IMR-90 (cell line): ENCODE results near the gene DIRAS3. TPM values are rescaled to one million over a fixed set of nuclear protein-coding genes. Genes with fewer than 3 reads are reported as not detected.

Source experiments
- ATAC-seq: fragments of 200-7000 bp; cut with Tn5 transposase; 2 replicates; pipeline ENCODE4 v1.9.1; 2020; ENCODE audit warnings: low read depth, mild to moderate bottlenecking, moderate library complexity
- BruUV-seq: library from RNA; stranded (reverse); fragments of 400-500 nt; replicated peaks from 2 replicates; lab custom pipeline; 2021; lab: Mats Ljungman, UMichigan
- CTCF ChIA-PET: fragments of 300-600 bp; formaldehyde crosslinking; extraction: SDS; loops from one replicate; lab custom pipeline; 2021; ENCODE audit warnings: antibody characterized with exemption; lab: Yijun Ruan, JAX
- POLR2A ChIA-PET: fragments of 300-600 bp; sonication (Branson Sonifier 250); formaldehyde crosslinking; loops from one replicate; lab custom pipeline; 2022; ENCODE audit warnings: antibody characterized with exemption; ENCODE audit not compliant: unreplicated experiment; lab: Charles Lee
- DNase-seq: peaks from one replicate; pipeline ENCODE4 v3.0.0; 2013
- H2AFZ ChIP-seq: replicated peaks from 2 replicates; pipeline ENCODE3; 2013; ENCODE audit warnings: low read length, mild to moderate bottlenecking; ENCODE audit not compliant: poor library complexity
- H2AK5ac ChIP-seq: 2 replicates; pipeline ENCODE4 v1.6.1; 2013; ENCODE audit warnings: low read depth, low read length, inconsistent platforms
- H2AK9ac ChIP-seq: replicated peaks from 2 replicates; pipeline ENCODE3; 2013; ENCODE audit warnings: mild to moderate bottlenecking, low read depth, low read length, moderate library complexity; ENCODE audit not compliant: poor library complexity
- H2BK120ac ChIP-seq: 2 replicates; pipeline ENCODE4 v1.6.1; 2013; ENCODE audit warnings: low read depth, low read length, inconsistent platforms
- H2BK15ac ChIP-seq: 3 replicates; pipeline ENCODE4 v1.6.1; 2013; ENCODE audit warnings: low read depth, low read length, inconsistent platforms
- H2BK20ac ChIP-seq: 2 replicates; pipeline ENCODE4 v1.6.1; 2013; ENCODE audit warnings: low read depth, mild to moderate bottlenecking, inconsistent platforms, low read length, moderate library complexity
- H2BK5ac ChIP-seq: 2 replicates; pipeline ENCODE4 v1.6.1; 2013; ENCODE audit warnings: mild to moderate bottlenecking, low read depth, low read length, inconsistent platforms; ENCODE audit not compliant: poor library complexity, severe bottlenecking
- H3K14ac ChIP-seq: replicated peaks from 2 replicates; pipeline ENCODE4 v1.6.1; 2013; ENCODE audit warnings: low read depth, low read length, inconsistent platforms
- H3K18ac ChIP-seq: 2 replicates; pipeline ENCODE4 v1.6.1; 2013; ENCODE audit warnings: low read depth, low read length, control low read depth
- H3K23ac ChIP-seq: 2 replicates; pipeline ENCODE4 v1.6.1; 2013; ENCODE audit warnings: low read depth, low read length, inconsistent platforms
- H3K27ac ChIP-seq: 2 replicates; pipeline ENCODE4 v1.5.1; 2013; ENCODE audit warnings: mild to moderate bottlenecking, control low read depth, low read length; ENCODE audit not compliant: insufficient read depth
- H3K27me3 ChIP-seq: 2 replicates; pipeline ENCODE4 v1.6.1; 2013; ENCODE audit warnings: low read length; ENCODE audit not compliant: control insufficient read depth, insufficient read depth
- H3K36me3 ChIP-seq: 2 replicates; pipeline ENCODE4 v1.6.1; 2013; ENCODE audit warnings: low read length, mixed read lengths; ENCODE audit not compliant: control insufficient read depth, insufficient read depth
- H3K4ac ChIP-seq: 2 replicates; pipeline ENCODE4 v1.6.1; 2013; ENCODE audit warnings: low read depth, low read length, inconsistent platforms
- H3K4me1 ChIP-seq: 2 replicates; pipeline ENCODE4 v1.6.1; 2013; ENCODE audit warnings: low read length, mixed read lengths; ENCODE audit not compliant: control insufficient read depth, insufficient read depth
- H3K4me2 ChIP-seq: 2 replicates; pipeline ENCODE4 v1.6.1; 2013; ENCODE audit warnings: low read depth, mild to moderate bottlenecking, control low read depth, low read length, moderate library complexity
- H3K4me3 ChIP-seq: 2 replicates; pipeline ENCODE4 v1.5.1; 2013; ENCODE audit warnings: low read depth, mild to moderate bottlenecking, control low read depth, low read length, moderate library complexity; ENCODE audit not compliant: insufficient read depth
- H3K56ac ChIP-seq: 2 replicates; pipeline ENCODE4 v1.6.1; 2013; ENCODE audit warnings: low read length, inconsistent platforms; ENCODE audit not compliant: insufficient read depth; ENCODE audit errors: extremely low read depth
- H3K79me1 ChIP-seq, 2 experiments: 2 replicates each; pipeline ENCODE4 v1.6.1; 2013; ENCODE audit warnings: low read length in 2 of 2, inconsistent platforms in 1 of 2, low read depth in 1 of 2
- H3K9ac ChIP-seq: 2 replicates; pipeline ENCODE4 v1.6.1; 2013; ENCODE audit warnings: low read depth, low read length, control low read depth
- H3K9me1 ChIP-seq: 2 replicates; pipeline ENCODE4 v1.6.1; 2013; ENCODE audit warnings: low read length, inconsistent platforms; ENCODE audit not compliant: insufficient read depth
- H3K9me3 ChIP-seq: 2 replicates; pipeline ENCODE4 v1.6.1; 2013; ENCODE audit warnings: low read length; ENCODE audit not compliant: control insufficient read depth, insufficient read depth
- H4K20me1 ChIP-seq: 2 replicates; pipeline ENCODE4 v1.6.1; 2013; ENCODE audit warnings: low read length, inconsistent platforms; ENCODE audit not compliant: insufficient read depth
- H4K5ac ChIP-seq: 2 replicates; pipeline ENCODE4 v1.6.1; 2013; ENCODE audit warnings: mild to moderate bottlenecking, low read depth, low read length, control low read depth
- H4K8ac ChIP-seq, 2 experiments: 2 replicates each; pipeline ENCODE4 v1.6.1; 2013; ENCODE audit warnings: low read depth in 2 of 2, low read length in 2 of 2, control low read depth in 1 of 2, inconsistent platforms in 1 of 2
- H4K91ac ChIP-seq: 2 replicates; pipeline ENCODE4 v1.6.1; 2013; ENCODE audit warnings: low read depth, low read length, inconsistent platforms; ENCODE audit not compliant: insufficient read depth
- CHD1 ChIP-seq: IDR thresholded peaks from 2 replicates; pipeline ENCODE4 v1.6.1; 2012; ENCODE audit warnings: low read depth, low read length, improper control_type of control experiment
- WGBS, 2 experiments: methylation state at CpG; one replicate each; pipeline versions ENCODE4 v1.1.5 to v1.1.7; 2013; ENCODE audit warnings: missing lambda C conversion rate in 2 of 2; ENCODE audit not compliant: insufficient read length in 1 of 2; ENCODE audit errors: extremely low coverage in 2 of 2; 5-methylcytosine and 5-hydroxymethylcytosine counted together
- dilution Hi-C: fragments of 300-500 bp; cut with HindIII; formaldehyde crosslinking; loops from one replicate; pipeline ENCODE4 v1.14.3; 2018; ENCODE audit warnings: low sequenced_read_pairs; ENCODE audit not compliant: unreplicated experiment
- in situ Hi-C: fragments of 300-500 bp; cut with MboI; formaldehyde crosslinking; loops from 3 replicates; pipeline ENCODE4 v1.14.3; 2019; ENCODE audit warnings: low sequenced_read_pairs, inconsistent platforms, mixed read lengths
- intact Hi-C: fragments of 100-400 bp; cut with micrococcal nuclease; formaldehyde crosslinking; loops from 2 replicates; pipeline ENCODE4 v1.10.0; 2022
- polyA plus RNA-seq, 3 experiments: library from polyadenylated mRNA; depleted of rRNA; stranded (reverse); fragments of >200 nt; gene quantifications; 2 replicates each; pipeline ENCODE4 v1.2.3, GENCODE V29; 2012; ENCODE audit warnings: low replicate concordance in 1 of 3
- total RNA-seq: library from RNA; depleted of rRNA; stranded (reverse); fragments of >200 nt; gene quantifications from 2 replicates; pipeline ENCODE4 v1.2.3, GENCODE V29; 2012; rRNA removed

Gene DIRAS3
- total and polyA plus RNA-seq, 2 of the 4 experiments (the other 2 are of a cell fraction): 8.6 to 14.6 TPM

- CTCF ChIA-PET: interaction anchor here (1.2 kb wide), 1 partner anchor 13 kb away, joined by 3 read pairs; no protein-coding TSS in a partner anchor
- no peaks in the 10 kb centered on the region for H3K79me1 ChIP-seq
- no peaks in the 10 kb centered on the region for H3K4me1 ChIP-seq
- ATAC-seq: no peak
- no peak overlapping the region for H3K56ac ChIP-seq
- in situ Hi-C loops: no loop called here
- no CpG with 5 or more reads among the region's 2 CpGs for WGBS, 2 experiments
- peaks cover 4% of the 10 kb centered on the region; the same call in 1 of the 2 replicates for H3K9me3 ChIP-seq
- H3K14ac ChIP-seq: no peak overlapping the region
- H4K91ac ChIP-seq: no peak overlapping the region
- no peak overlapping the region for H2AK9ac ChIP-seq
- H2AK5ac ChIP-seq: no peak overlapping the region
- no peaks in the 10 kb centered on the region for H4K20me1 ChIP-seq
- DNase-seq: no peak
- POLR2A ChIA-PET: no interaction called here
- no peak overlapping the region for H2BK15ac ChIP-seq
- no peak overlapping the region for H2AFZ ChIP-seq
- H3K36me3 ChIP-seq: no peaks in the 10 kb centered on the region
- no peaks in the 10 kb centered on the region for H3K9me1 ChIP-seq
- H3K4ac ChIP-seq: no peak overlapping the region
- intact Hi-C loops: no loop called here
- no peak overlapping the region for H3K9ac ChIP-seq
- no peaks in the 10 kb centered on the region for H3K27me3 ChIP-seq
- H2BK120ac ChIP-seq: no peak overlapping the region
- no TSS peak for BruUV-seq
- H2BK5ac ChIP-seq: no peak overlapping the region
- no peak overlapping the region for H3K4me3 ChIP-seq
- no peak overlapping the region for H2BK20ac ChIP-seq
- dilution Hi-C loops: no loop called here
- no peak overlapping the region for H3K4me2 ChIP-seq
- no peak overlapping the region for H3K18ac ChIP-seq
- H4K5ac ChIP-seq: no peak overlapping the region
- H3K23ac ChIP-seq: no peak overlapping the region
- no peak overlapping the region for H3K27ac ChIP-seq
- no peak overlapping the region for H4K8ac ChIP-seq
- TF ChIP-seq CHD1: no peak
Observed at GRCh38 chr1:67997746-67998145, 52.7 kb downstream of the DIRAS3 start.

Other genes with a start within 250 kb of the DIRAS3 start
- gene GNG12, start 217.2 kb downstream of the DIRAS3 start, total RNA-seq: 132 and 233 TPM in 2 replicates
- 74.4 and 92.3 TPM in 2 replicates for gene GNG12, start 217.2 kb downstream of the DIRAS3 start, polyA plus RNA-seq (2012; rRNA removed)
- 139 and 157 TPM in 2 replicates for gene WLS, start 181.9 kb upstream of the DIRAS3 start, total RNA-seq
- 105 and 152 TPM in 2 replicates for gene WLS, start 181.9 kb upstream of the DIRAS3 start, polyA plus RNA-seq (2012; rRNA removed)